NCI-H1694 (cell line): ENCODE measurements around the gene ICA1.

Experiments used
- DNase-seq: peaks from one replicate; lab custom pipeline; 2025; lab: John Stamatoyannopoulos, UW

The ICA1 gene

GRCh38 chr7:8228068-8228467 lies 33.9 kb downstream of the ICA1 start:
- DNase-seq, result no peak

- no peak for DNase-seq
Measured at GRCh38 chr7:8227261-8227660, 34.7 kb downstream of the ICA1 start.

GRCh38 chr7:8226501-8226900 lies 35.5 kb downstream of the ICA1 start:
- DNase-seq, result no peak

GRCh38 chr7:8221567-8221966 lies 40.4 kb downstream of the ICA1 start:
- no peak for DNase-seq

GRCh38 chr7:8221101-8221495 lies 40.9 kb downstream of the ICA1 start:
- DNase-seq, result no peak

GRCh38 chr7:8220376-8221100 lies 41.4 kb downstream of the ICA1 start:
- no peak for DNase-seq

- DNase-seq, result peak; percentile 95
Measured at GRCh38 chr7:8217200-8218068, 44.5 kb downstream of the ICA1 start.

- DNase-seq, result no peak
Measured at GRCh38 chr7:8216334-8216690, 45.7 kb downstream of the ICA1 start.

GRCh38 chr7:8215648-8216333 lies 46.2 kb downstream of the ICA1 start:
- DNase-seq, result no peak

- DNase-seq, result no peak
Measured at GRCh38 chr7:8214244-8214824, 47.6 kb downstream of the ICA1 start.

- no peak for DNase-seq
Measured at GRCh38 chr7:8213381-8213780, 48.6 kb downstream of the ICA1 start.

- no peak for DNase-seq
Measured at GRCh38 chr7:8212638-8213037, 49.3 kb downstream of the ICA1 start.

- DNase-seq, result no peak
Measured at GRCh38 chr7:8211725-8212096, 50.3 kb downstream of the ICA1 start.

- no peak for DNase-seq
Measured at GRCh38 chr7:8210845-8211724, 50.9 kb downstream of the ICA1 start.

GRCh38 chr7:8209353-8209752 lies 52.6 kb downstream of the ICA1 start:
- DNase-seq, result no peak

GRCh38 chr7:8208816-8209215 lies 53.2 kb downstream of the ICA1 start:
- no peak for DNase-seq

GRCh38 chr7:8206956-8207355 lies 55.0 kb downstream of the ICA1 start:
- no peak for DNase-seq

GRCh38 chr7:8205537-8205936 lies 56.4 kb downstream of the ICA1 start:
- DNase-seq, result no peak

GRCh38 chr7:8205031-8205387 lies 57.0 kb downstream of the ICA1 start:
- no peak for DNase-seq

- no peak for DNase-seq
Measured at GRCh38 chr7:8204339-8205030, 57.5 kb downstream of the ICA1 start.

- no peak for DNase-seq
Measured at GRCh38 chr7:8201846-8202441, 60.0 kb downstream of the ICA1 start.
